ENCODE data around the gene MAPKAP1. TPM values are rescaled to one million over a fixed set of nuclear protein-coding genes. Genes with fewer than 3 reads are reported as not detected.

MAPKAP1 gene
- total RNA-seq, 2 donors from 2014 or later: 75.3 to 91.6 TPM

- H3K27me3 Mint-ChIP-seq (ENCODE audit: insufficient read depth): peaks cover 5% of the 10 kb centered on the region
- no peaks in the 10 kb centered on the region for H3K9me3 Mint-ChIP-seq
- peak overlapping the region; percentile 1 for H3K27ac ChIP-seq (ENCODE audit: low read depth, low read length)
- H3K4me3 ChIP-seq (ENCODE audit: low read length): peak overlapping the region; percentile 90
- DNase-seq: no peak
- no peaks in the 10 kb centered on the region for H3K36me3 Mint-ChIP-seq (ENCODE audit: low read depth)
- H3K27ac Mint-ChIP-seq: peak overlapping the region; percentile 44
- H3K27me3 ChIP-seq (ENCODE audit: control insufficient read depth, insufficient read depth, low read length, poor library complexity, severe bottlenecking): no peaks in the 10 kb centered on the region
- peak overlapping the region; percentile 82 for H3K4me3 Mint-ChIP-seq
- WGBS, 2 experiments (ENCODE audit: insufficient coverage in 1 of 2, insufficient read length in 1 of 2): 54 to 68% methylated on average over 2 to 3 of the region's 4 CpGs
- TF ChIP-seq CTCF (conservative IDR thresholded peaks at IDR 0.05): no peak
- peaks cover 49% of the 10 kb centered on the region for H3K4me1 Mint-ChIP-seq
- peak overlapping the region; percentile 55 for H3K9ac ChIP-seq (ENCODE audit: extremely low read depth, low read length, poor library complexity, severe bottlenecking)
- H3K9me3 ChIP-seq (ENCODE audit: control insufficient read depth, low read length): no peaks in the 10 kb centered on the region
- H3K4me1 ChIP-seq (ENCODE audit: control insufficient read depth, insufficient read depth, low read length): peaks cover 9% of the 10 kb centered on the region
- peaks cover 5% of the 10 kb centered on the region for H3K36me3 ChIP-seq (ENCODE audit: control insufficient read depth, insufficient read depth, low read length)
Measured at GRCh38 chr9:125749951-125750626, 43.1 kb upstream of the MAPKAP1 start.

- Mint-ChIP-seq H3K36me3 (ENCODE audit: low read depth) (no peaks in the 10 kb centered on the region), H3K4me3 (peak overlapping the region; percentile 82), H3K27ac (no peak overlapping the region), H3K9me3 (no peaks in the 10 kb centered on the region), H3K27me3 (ENCODE audit: insufficient read depth) (peaks cover 12% of the 10 kb centered on the region), H3K4me1 (peaks cover 47% of the 10 kb centered on the region)
- H3K4me1 ChIP-seq (ENCODE audit: control insufficient read depth, insufficient read depth, low read length): peaks cover 6% of the 10 kb centered on the region
- no peak for TF ChIP-seq CTCF (conservative IDR thresholded peaks at IDR 0.05)
- peaks cover 5% of the 10 kb centered on the region for H3K36me3 ChIP-seq (ENCODE audit: control insufficient read depth, insufficient read depth, low read length)
- no peaks in the 10 kb centered on the region for H3K9me3 ChIP-seq (ENCODE audit: control insufficient read depth, low read length)
- no peak for DNase-seq
- peak overlapping the region; percentile 90 for H3K4me3 ChIP-seq (ENCODE audit: low read length)
- H3K27me3 ChIP-seq (ENCODE audit: control insufficient read depth, insufficient read depth, low read length, poor library complexity, severe bottlenecking): no peaks in the 10 kb centered on the region
- H3K9ac ChIP-seq (ENCODE audit: extremely low read depth, low read length, poor library complexity, severe bottlenecking): peak overlapping the region; percentile 55
- H3K27ac ChIP-seq (ENCODE audit: low read depth, low read length): no peak overlapping the region
- 49 to 67% methylated on average over 1 to 4 of the region's 4 CpGs for WGBS, 2 experiments (ENCODE audit: insufficient coverage in 1 of 2, insufficient read length in 1 of 2)
Measured at GRCh38 chr9:125749287-125749935, 42.4 kb upstream of the MAPKAP1 start.

- Histone ChIP-seq H3K27ac (ENCODE audit: low read depth, low read length) (peak overlapping the region; percentile 81), H3K36me3 (ENCODE audit: control insufficient read depth, insufficient read depth, low read length) (peaks cover 5% of the 10 kb centered on the region), H3K9me3 (ENCODE audit: control insufficient read depth, low read length) (no peaks in the 10 kb centered on the region), H3K27me3 (ENCODE audit: control insufficient read depth, insufficient read depth, low read length, poor library complexity, severe bottlenecking) (no peaks in the 10 kb centered on the region), H3K9ac (ENCODE audit: extremely low read depth, low read length, poor library complexity, severe bottlenecking) (peak overlapping the region; percentile 50), H3K4me3 (ENCODE audit: low read length) (peak overlapping the region; percentile 90), H3K4me1 (ENCODE audit: control insufficient read depth, insufficient read depth, low read length) (peaks cover 6% of the 10 kb centered on the region)
- H3K4me1 Mint-ChIP-seq: peaks cover 41% of the 10 kb centered on the region
- peak overlapping the region; percentile 77 for H3K27ac Mint-ChIP-seq
- no peaks in the 10 kb centered on the region for H3K36me3 Mint-ChIP-seq (ENCODE audit: low read depth)
- H3K9me3 Mint-ChIP-seq: no peaks in the 10 kb centered on the region
- 0 to 1% methylated on average over 21 to 30 of the region's 30 CpGs for WGBS, 2 experiments (ENCODE audit: insufficient coverage in 1 of 2, insufficient read length in 1 of 2)
- TF ChIP-seq CTCF (conservative IDR thresholded peaks at IDR 0.05): no peak
- peak; percentile 70 for DNase-seq
- H3K4me3 Mint-ChIP-seq: peak overlapping the region; percentile 82
- H3K27me3 Mint-ChIP-seq (ENCODE audit: insufficient read depth): peaks cover 12% of the 10 kb centered on the region
Measured at GRCh38 chr9:125748446-125749099, 41.6 kb upstream of the MAPKAP1 start.
